Erythroblast (primary cell): ENCODE data around the gene PDE9A.

Source experiments
- GATA1 ChIP-seq: IDR thresholded peaks from 2 replicates; pipeline ENCODE4 v1.6.1; 2011; ENCODE audit warnings: low read depth, mild to moderate bottlenecking, control low read depth, low read length, moderate library complexity
- POLR2A ChIP-seq: IDR thresholded peaks from 2 replicates; pipeline ENCODE4 v1.6.1; 2011; ENCODE audit warnings: mild to moderate bottlenecking, low read length

- TF ChIP-seq POLR2A (no peak), GATA1 (no peak)
Measured at GRCh38 chr21:42701706-42702456, 48.5 kb downstream of the PDE9A start.
